Measurements from ENCODE around the gene NUDT1.
A peak's percentile ranks its signal among the peaks of the same experiment; 100 is the strongest.

The NUDT1 gene

GRCh38 chr7:2224934-2225333 is 17.1 kb upstream of the NUDT1 start:
- DNase-seq: no peak

GRCh38 chr7:2225336-2225735 is 16.7 kb upstream of the NUDT1 start:
- DNase-seq: no peak

GRCh38 chr7:2225830-2226229 is 16.2 kb upstream of the NUDT1 start:
- no peak for DNase-seq

GRCh38 chr7:2227699-2228098 is 14.3 kb upstream of the NUDT1 start:
- no peak for DNase-seq

GRCh38 chr7:2228921-2229320 is 13.1 kb upstream of the NUDT1 start:
- DNase-seq: no peak

- no peak for DNase-seq
These were observed 12.6 kb upstream of the NUDT1 start for GRCh38 chr7:2229467-2229866.

- no peak for DNase-seq
These were observed 11.8 kb upstream of the NUDT1 start for GRCh38 chr7:2230226-2230625.

GRCh38 chr7:2230882-2231281 is 11.1 kb upstream of the NUDT1 start:
- no peak for DNase-seq

- peak; percentile 25 to 29 for DNase-seq
These were observed 9.8 kb upstream of the NUDT1 start for GRCh38 chr7:2231992-2232765.

- peak; percentile 87 to 90 for DNase-seq
These were observed 9.1 kb upstream of the NUDT1 start, which contains the start of gene MAD1L1 for GRCh38 chr7:2232766-2233520. TSS of gene MAD1L1 (minus strand) at chr7:2232945. CDS start at chr7:2230133, 2,812 bp downstream.

- DNase-seq: no peak
These were observed 8.1 kb upstream of the NUDT1 start for GRCh38 chr7:2233926-2234325.

GRCh38 chr7:2237109-2237602 is 4.9 kb upstream of the NUDT1 start:
- DNase-seq: no peak

GRCh38 chr7:2239242-2239641 is 2.8 kb upstream of the NUDT1 start:
- DNase-seq: no peak

- peak; percentile 37 to 48 for DNase-seq
These were observed 759 bp downstream of the NUDT1 start for GRCh38 chr7:2242541-2243429.

- DNase-seq: no peak
These were observed 1.4 kb downstream of the NUDT1 start for GRCh38 chr7:2243458-2243857.

GRCh38 chr7:2244404-2244995 is 2.5 kb downstream of the NUDT1 start:
- no peak for DNase-seq

GRCh38 chr7:2245883-2246675 is 4.1 kb downstream of the NUDT1 start:
- no peak for DNase-seq

GRCh38 chr7:2247141-2247995 is 5.3 kb downstream of the NUDT1 start:
- peak; percentile 35 to 44 for DNase-seq

- DNase-seq: peak; percentile 31 to 42
These were observed 7.1 kb downstream of the NUDT1 start for GRCh38 chr7:2248984-2249694.

- DNase-seq: no peak
These were observed 7.8 kb downstream of the NUDT1 start for GRCh38 chr7:2249744-2250323.

Data from activated CD4-positive, alpha-beta T cell treated with anti-CD3 and anti-CD28 coated beads, Interleukin-2, amount 50 U/mL, for 48 hours (primary cell).